Prostate gland (tissue), 2 donors: ENCODE data around the gene LIM2.

Experiments
- CTCF ChIP-seq, 4 experiments: fragments of 200-600 bp in 2 of 4; fragments of 450-650 bp in 2 of 4; sonication (generic) in 2 of 4; IDR thresholded peaks; 1 replicate in 3 of 4; 2 replicates in 1 of 4; pipeline ENCODE4 v1.5.1; 2016 to 2019; ENCODE audit warnings: antibody characterized with exemption in 4 of 4, mild to moderate bottlenecking in 2 of 4, moderate library complexity in 2 of 4
- POLR2A ChIP-seq: fragments of 450-650 bp; IDR thresholded peaks from one replicate; pipeline ENCODE4 v1.6.1; 2016; ENCODE audit warnings: antibody characterized with exemption, mild to moderate bottlenecking
- POLR2AphosphoS5 ChIP-seq: sonication (generic); formaldehyde crosslinking; IDR thresholded peaks from one replicate; pipeline ENCODE4 v1.6.1; 2017; ENCODE audit warnings: antibody characterized with exemption

- TF ChIP-seq CTCF (IDR thresholded peaks at IDR 0.05) (no peak), POLR2A (no peak), POLR2AphosphoS5 (no peak)
Measured at GRCh38 chr19:51370230-51370629, 17.5 kb downstream of the LIM2 start.
